SK-N-SH (cell line): ENCODE measurements around the gene CMC2. TPM values are rescaled to one million over a fixed set of nuclear protein-coding genes. Genes with fewer than 3 reads are reported as not detected.

Experiments used
- CTCF ChIA-PET: fragments of 300-600, 350-600 bp; formaldehyde crosslinking; extraction: SDS; loops from one replicate; lab custom pipeline; 2021; lab: Yijun Ruan, JAX
- POLR2A ChIA-PET: fragments of 350-600 bp; sonication (Branson Sonifier 250); formaldehyde crosslinking; extraction: SDS; loops from one replicate; lab custom pipeline; 2020; ENCODE audit warnings: antibody characterized with exemption, inconsistent platforms; lab: Yijun Ruan, JAX
- DNase-seq: peaks from one replicate; pipeline ENCODE4 v3.0.0; 2012
- H2AFZ ChIP-seq: fragments of 200-600 bp; sonication (generic); 2 replicates; pipeline ENCODE4 v1.8.1; 2016; ENCODE audit warnings: antibody characterized with exemption, mild to moderate bottlenecking, low read depth
- H3F3A ChIP-seq: fragments of 200-600 bp; sonication (generic); replicated peaks from 2 replicates; pipeline ENCODE3; 2016; ENCODE audit warnings: antibody characterized with exemption, mild to moderate bottlenecking; ENCODE audit not compliant: insufficient read depth
- H3K27ac ChIP-seq, 2 experiments: fragments of 200-500 bp in 1 of 2; fragments of 200-600 bp in 1 of 2; sonication (Bioruptor generic) in 1 of 2; sonication (generic), shearing (Covaris generic) in 1 of 2; 2 replicates each; pipeline versions ENCODE4 v1.5.1 to v1.6.1; 2014 to 2016; ENCODE audit warnings: low read depth in 2 of 2, inconsistent platforms in 1 of 2, low read length in 1 of 2, mild to moderate bottlenecking in 1 of 2, mixed read lengths in 1 of 2
- H3K27me3 ChIP-seq: fragments of 200-600 bp; sonication (generic), shearing (Covaris generic); 2 replicates; pipeline ENCODE4 v1.6.1; 2016; ENCODE audit warnings: mixed run types; ENCODE audit not compliant: insufficient read depth
- H3K36me3 ChIP-seq, 2 experiments: fragments of 200-500 bp in 1 of 2; fragments of 200-600 bp in 1 of 2; sonication (Bioruptor generic) in 1 of 2; sonication (generic) in 1 of 2; replicated peaks in 1 of 2; 2 replicates each; pipeline versions ENCODE3 to v1.5.1; 2014 to 2016; ENCODE audit warnings: low read length in 1 of 2, mild to moderate bottlenecking in 1 of 2; ENCODE audit not compliant: insufficient read depth in 2 of 2, control insufficient read depth in 1 of 2
- H3K4me1 ChIP-seq, 2 experiments: fragments of 200-500 bp in 1 of 2; fragments of 200-600 bp in 1 of 2; sonication (Bioruptor generic) in 1 of 2; sonication (generic), shearing (Covaris generic) in 1 of 2; 2 replicates each; pipeline versions ENCODE4 v1.5.1 to v1.6.1; 2014 to 2016; ENCODE audit warnings: low read depth in 1 of 2, low read length in 1 of 2, mixed run types in 1 of 2; ENCODE audit not compliant: insufficient read depth in 2 of 2, control insufficient read depth in 1 of 2
- H3K4me2 ChIP-seq: fragments of 200-600 bp; sonication (generic), shearing (Covaris generic); 2 replicates; pipeline ENCODE4 v1.6.1; 2017; ENCODE audit warnings: mixed run types
- H3K4me3 ChIP-seq, 2 experiments: fragments of 200-500 bp in 1 of 2; fragments of 200-600 bp in 1 of 2; sonication (Bioruptor generic) in 1 of 2; sonication (generic), shearing (Covaris generic) in 1 of 2; 2 replicates each; pipeline versions ENCODE4 v1.5.1 to v1.8.1; 2014 to 2016; ENCODE audit warnings: low read depth in 2 of 2, inconsistent platforms in 1 of 2, low read length in 1 of 2, mild to moderate bottlenecking in 1 of 2, mixed read lengths in 1 of 2, moderate library complexity in 1 of 2
- H3K79me2 ChIP-seq: fragments of 200-600 bp; sonication (generic); 2 replicates; pipeline ENCODE4 v1.8.1; 2017; ENCODE audit warnings: mild to moderate bottlenecking; ENCODE audit not compliant: insufficient read depth
- H3K9ac ChIP-seq: fragments of 200-600 bp; sonication (generic); 2 replicates; pipeline ENCODE4 v1.6.1; 2017; ENCODE audit warnings: mixed run types
- H3K9me2 ChIP-seq: fragments of 200-600 bp; sonication (generic); 2 replicates; pipeline ENCODE4 v1.6.1; 2017; ENCODE audit warnings: mixed run types
- H3K9me3 ChIP-seq: fragments of 200-600 bp; sonication (generic); 2 replicates; pipeline ENCODE4 v1.6.1; 2017; ENCODE audit warnings: mixed run types, mild to moderate bottlenecking, moderate library complexity
- H4K20me1 ChIP-seq: fragments of 200-600 bp; sonication (generic); 2 replicates; pipeline ENCODE4 v1.6.1; 2017; ENCODE audit warnings: mild to moderate bottlenecking, mixed run types; ENCODE audit not compliant: insufficient read depth
- CHD2 ChIP-seq: fragments of 150-350 bp; IDR thresholded peaks from 2 replicates; pipeline ENCODE4 v1.6.1; 2018; ENCODE audit warnings: low read length; ENCODE audit not compliant: partially characterized antibody
- CTCF ChIP-seq: fragments of 200-600 bp; sonication (generic); IDR thresholded peaks from 2 replicates; pipeline ENCODE4 v1.6.1; 2017; ENCODE audit warnings: antibody characterized with exemption, mild to moderate bottlenecking, moderate library complexity
- ELF1 ChIP-seq: IDR thresholded peaks from 2 replicates; pipeline ENCODE4 v1.4.0; 2012
- EZH2phosphoT487 ChIP-seq: fragments of 200-600 bp; sonication (generic); IDR thresholded peaks from 2 replicates; pipeline ENCODE4 v1.6.1; 2017; ENCODE audit warnings: low read depth, mixed run types, mild to moderate bottlenecking, antibody characterized with exemption, moderate library complexity, borderline replicate concordance
- FOSL2 ChIP-seq: IDR thresholded peaks from 2 replicates; pipeline ENCODE4 v1.4.0; 2012; ENCODE audit warnings: low read depth, mild to moderate bottlenecking, moderate library complexity, borderline replicate concordance
- FOXJ3 ChIP-seq: sonication (generic); formaldehyde crosslinking; IDR thresholded peaks from 2 replicates; pipeline ENCODE4 v1.5.1; 2020; ENCODE audit warnings: mild to moderate bottlenecking, missing genetic modification reagents
- FOXM1 ChIP-seq: IDR thresholded peaks from 2 replicates; pipeline ENCODE4 v1.4.0; 2012; ENCODE audit warnings: low read depth, mild to moderate bottlenecking
- MXI1 ChIP-seq: IDR thresholded peaks from 2 replicates; pipeline ENCODE4 v1.6.1; 2012; ENCODE audit warnings: mild to moderate bottlenecking, low read depth, low read length, improper control_type of control experiment
- NFIC ChIP-seq: IDR thresholded peaks from 2 replicates; pipeline ENCODE4 v1.4.0; 2012; ENCODE audit warnings: borderline replicate concordance
- NRF1 ChIP-seq: IDR thresholded peaks from 2 replicates; pipeline ENCODE4 v1.6.1; 2012; ENCODE audit warnings: low read depth, mild to moderate bottlenecking, low read length
- POLR2AphosphoS5 ChIP-seq: IDR thresholded peaks from 2 replicates; pipeline ENCODE4 v1.6.1; 2012; ENCODE audit warnings: low read depth, low read length
- RAD21 ChIP-seq: IDR thresholded peaks from 2 replicates; pipeline ENCODE4 v1.6.1; 2012; ENCODE audit warnings: mild to moderate bottlenecking, low read length
- RFX5 ChIP-seq: IDR thresholded peaks from 2 replicates; pipeline ENCODE4 v1.6.1; 2012; ENCODE audit warnings: mild to moderate bottlenecking, improper control_type of control experiment, low read length
- RXRA ChIP-seq: IDR thresholded peaks from 2 replicates; pipeline ENCODE4 v1.4.0; 2012; ENCODE audit warnings: low read depth, mild to moderate bottlenecking, borderline replicate concordance
- TAF1 ChIP-seq: IDR thresholded peaks from 2 replicates; pipeline ENCODE4 v1.6.1; 2012; ENCODE audit warnings: low read depth, mild to moderate bottlenecking, low read length, moderate library complexity, borderline replicate concordance
- TCF12 ChIP-seq: IDR thresholded peaks from 2 replicates; pipeline ENCODE4 v1.4.0; 2012
- TEAD4 ChIP-seq: IDR thresholded peaks from 2 replicates; pipeline ENCODE4 v1.4.0; 2012; ENCODE audit warnings: mild to moderate bottlenecking, borderline replicate concordance; ENCODE audit not compliant: insufficient read depth
- YY1 ChIP-seq: IDR thresholded peaks from 2 replicates; pipeline ENCODE4 v1.4.0; 2012; ENCODE audit warnings: low read depth, mild to moderate bottlenecking
- WGBS: methylation state at CpG from one replicate; pipeline ENCODE4 v1.1.6; 2017; ENCODE audit warnings: low lambda C conversion rate; 5-methylcytosine and 5-hydroxymethylcytosine counted together
- polyA plus RNA-seq, 3 experiments: library from polyadenylated mRNA; depleted of rRNA; stranded (reverse); fragments of >200 nt; gene quantifications; 2 replicates each; pipeline ENCODE4 v1.2.3, GENCODE V29; 2012
- TF ChIP-seq, protein P1 (sequence below): IDR thresholded peaks from 2 replicates; pipeline ENCODE4 v1.4.0; 2012; ENCODE audit warnings: low read depth
- TF ChIP-seq, protein P2 (sequence below): IDR thresholded peaks from 2 replicates; pipeline ENCODE4; 2012
- TF ChIP-seq, protein P3 (sequence below): IDR thresholded peaks from 2 replicates; pipeline ENCODE4 v1.4.0; 2012; ENCODE audit warnings: low read depth, borderline replicate concordance
- TF ChIP-seq, protein P4 (sequence below): IDR thresholded peaks from 2 replicates; pipeline ENCODE4 v1.4.0; 2012; ENCODE audit warnings: low read depth, borderline replicate concordance

CMC2 gene
- polyA plus RNA-seq, 1 of the 3 experiments (the other 2 are of a cell fraction): 135 TPM

GRCh38 chr16:80964351-80964750 is 42.3 kb downstream of the CMC2 start (continued):
- TF ChIP-seq, protein P1, sequence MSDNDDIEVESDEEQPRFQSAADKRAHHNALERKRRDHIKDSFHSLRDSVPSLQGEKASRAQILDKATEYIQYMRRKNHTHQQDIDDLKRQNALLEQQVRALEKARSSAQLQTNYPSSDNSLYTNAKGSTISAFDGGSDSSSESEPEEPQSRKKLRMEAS: no peak
- TF ChIP-seq TCF12: no peak
- TF ChIP-seq, protein P2, sequence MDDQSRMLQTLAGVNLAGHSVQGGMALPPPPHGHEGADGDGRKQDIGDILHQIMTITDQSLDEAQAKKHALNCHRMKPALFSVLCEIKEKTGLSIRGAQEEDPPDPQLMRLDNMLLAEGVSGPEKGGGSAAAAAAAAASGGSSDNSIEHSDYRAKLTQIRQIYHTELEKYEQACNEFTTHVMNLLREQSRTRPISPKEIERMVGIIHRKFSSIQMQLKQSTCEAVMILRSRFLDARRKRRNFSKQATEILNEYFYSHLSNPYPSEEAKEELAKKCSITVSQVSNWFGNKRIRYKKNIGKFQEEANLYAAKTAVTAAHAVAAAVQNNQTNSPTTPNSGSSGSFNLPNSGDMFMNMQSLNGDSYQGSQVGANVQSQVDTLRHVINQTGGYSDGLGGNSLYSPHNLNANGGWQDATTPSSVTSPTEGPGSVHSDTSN: no peak
- TF ChIP-seq RXRA: no peak
- TF ChIP-seq FOXM1: no peak
- TF ChIP-seq NFIC: no peak
- no peak for TF ChIP-seq MXI1
- no peak for TF ChIP-seq POLR2AphosphoS5
- TF ChIP-seq RAD21: no peak
- TF ChIP-seq FOSL2: no peak
- no peak for TF ChIP-seq FOXJ3
- no peak for TF ChIP-seq CHD2
- no peak for TF ChIP-seq RFX5
- TF ChIP-seq, all 33 proteins: peak for 0

DNA sequence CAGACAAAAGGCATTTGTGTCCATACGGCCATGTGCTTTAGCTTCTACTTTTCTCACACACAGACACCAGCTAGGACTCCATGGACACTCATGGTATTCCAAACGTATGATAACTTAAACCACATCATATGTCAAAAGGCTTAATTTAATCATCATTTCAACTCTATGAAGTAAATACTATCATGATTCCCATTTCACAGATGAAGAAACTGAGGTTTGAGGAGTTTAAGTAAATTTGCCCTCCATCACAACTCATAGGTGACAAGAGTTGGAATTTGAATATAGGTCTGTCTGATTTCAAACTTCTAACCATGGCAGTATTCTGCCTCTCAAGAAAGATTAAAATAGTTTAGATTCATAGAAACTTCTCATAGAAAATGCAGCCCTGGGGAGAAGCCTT is 43.8 kb downstream of the CMC2 start:
- Histone ChIP-seq H3K79me2 (no peaks in the 10 kb centered on the region), H3K27me3 (no peaks in the 10 kb centered on the region), H3F3A (no peaks in the 10 kb centered on the region), H4K20me1 (no peaks in the 10 kb centered on the region), H3K36me3 (no peaks in the 10 kb centered on the region), H2AFZ (no peak overlapping the region), H3K4me2 (no peak overlapping the region), H3K27ac (no peak overlapping the region), H3K9me2 (no peaks in the 10 kb centered on the region), H3K4me1 (no peaks in the 10 kb centered on the region), H3K4me3 (no peak overlapping the region), H3K9ac (no peak overlapping the region), H3K9me3 (peaks cover 7% of the 10 kb centered on the region; the same call in 1 of the 2 replicates)
- ChIA-PET CTCF (interaction anchor here (1.4 kb wide), 1 partner anchor 13 kb away, joined by 3 read pairs; no protein-coding TSS in a partner anchor), POLR2A (no interaction called here)
- no peak for DNase-seq
- WGBS: 53% methylated on average over 2 of the region's 2 CpGs
- TF ChIP-seq FOSL2 (no peak), FOXJ3 (no peak), TEAD4 (no peak), NRF1 (no peak), MXI1 (no peak), TAF1 (no peak), YY1 (no peak), CTCF (no peak), EZH2phosphoT487 (no peak), ELF1 (no peak)
- TF ChIP-seq, protein P3, sequence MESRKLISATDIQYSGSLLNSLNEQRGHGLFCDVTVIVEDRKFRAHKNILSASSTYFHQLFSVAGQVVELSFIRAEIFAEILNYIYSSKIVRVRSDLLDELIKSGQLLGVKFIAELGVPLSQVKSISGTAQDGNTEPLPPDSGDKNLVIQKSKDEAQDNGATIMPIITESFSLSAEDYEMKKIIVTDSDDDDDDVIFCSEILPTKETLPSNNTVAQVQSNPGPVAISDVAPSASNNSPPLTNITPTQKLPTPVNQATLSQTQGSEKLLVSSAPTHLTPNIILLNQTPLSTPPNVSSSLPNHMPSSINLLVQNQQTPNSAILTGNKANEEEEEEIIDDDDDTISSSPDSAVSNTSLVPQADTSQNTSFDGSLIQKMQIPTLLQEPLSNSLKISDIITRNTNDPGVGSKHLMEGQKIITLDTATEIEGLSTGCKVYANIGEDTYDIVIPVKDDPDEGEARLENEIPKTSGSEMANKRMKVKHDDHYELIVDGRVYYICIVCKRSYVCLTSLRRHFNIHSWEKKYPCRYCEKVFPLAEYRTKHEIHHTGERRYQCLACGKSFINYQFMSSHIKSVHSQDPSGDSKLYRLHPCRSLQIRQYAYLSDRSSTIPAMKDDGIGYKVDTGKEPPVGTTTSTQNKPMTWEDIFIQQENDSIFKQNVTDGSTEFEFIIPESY: no peak
- TF ChIP-seq, protein P4, sequence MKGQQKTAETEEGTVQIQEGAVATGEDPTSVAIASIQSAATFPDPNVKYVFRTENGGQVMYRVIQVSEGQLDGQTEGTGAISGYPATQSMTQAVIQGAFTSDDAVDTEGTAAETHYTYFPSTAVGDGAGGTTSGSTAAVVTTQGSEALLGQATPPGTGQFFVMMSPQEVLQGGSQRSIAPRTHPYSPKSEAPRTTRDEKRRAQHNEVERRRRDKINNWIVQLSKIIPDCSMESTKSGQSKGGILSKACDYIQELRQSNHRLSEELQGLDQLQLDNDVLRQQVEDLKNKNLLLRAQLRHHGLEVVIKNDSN: no peak
